GM18511 (cell line): ENCODE measurements around the gene EPHA7.

Experiments
- ATAC-seq: cut with Tn5 transposase; IDR thresholded peaks from one replicate; pipeline ENCODE4 v1.9.1; 2021; ENCODE audit warnings: mild to moderate bottlenecking, moderate library complexity; ENCODE audit not compliant: unreplicated experiment

The EPHA7 gene

DNA sequence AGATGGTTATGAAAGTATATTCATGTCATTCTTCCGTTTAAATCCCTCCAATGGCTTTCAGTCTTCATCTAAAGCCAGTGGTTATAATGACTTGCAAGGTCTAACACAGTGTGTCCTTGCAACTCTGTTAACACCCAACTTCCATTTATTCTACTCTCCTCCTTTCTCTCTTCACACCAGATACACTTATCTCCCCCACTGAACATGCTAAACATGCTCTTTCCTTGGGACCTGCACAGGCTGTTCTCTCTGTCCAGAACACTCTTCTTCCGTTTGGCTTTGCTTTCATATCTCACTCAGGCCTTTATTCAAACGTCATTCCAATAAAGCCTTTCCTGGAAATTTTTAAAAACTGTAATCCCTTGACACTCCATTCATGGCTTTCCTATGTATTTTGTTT lies 91.5 kb downstream of the EPHA7 start:
- no peak for ATAC-seq

GRCh38 chr6:93325761-93326160 lies 93.6 kb downstream of the EPHA7 start:
- ATAC-seq, result no peak

DNA sequence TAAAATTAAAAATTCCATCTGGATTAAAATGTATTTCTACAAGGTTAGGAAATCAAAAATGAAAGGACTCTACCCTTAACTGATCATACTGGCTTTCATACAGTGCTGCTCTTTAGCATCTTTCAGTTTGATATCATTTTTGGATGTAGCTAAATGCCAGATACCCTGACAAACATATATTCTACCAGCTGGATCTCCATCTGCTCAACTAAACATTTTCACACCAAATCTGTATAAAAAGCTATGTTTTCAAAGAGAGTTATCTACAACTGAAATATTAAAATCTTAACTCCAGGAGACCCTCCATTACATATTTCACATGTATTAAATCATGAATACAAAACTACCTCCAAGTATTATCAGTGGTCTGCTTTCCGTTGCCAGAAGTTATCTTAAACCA lies 95.7 kb downstream of the EPHA7 start:
- no peak for ATAC-seq

DNA sequence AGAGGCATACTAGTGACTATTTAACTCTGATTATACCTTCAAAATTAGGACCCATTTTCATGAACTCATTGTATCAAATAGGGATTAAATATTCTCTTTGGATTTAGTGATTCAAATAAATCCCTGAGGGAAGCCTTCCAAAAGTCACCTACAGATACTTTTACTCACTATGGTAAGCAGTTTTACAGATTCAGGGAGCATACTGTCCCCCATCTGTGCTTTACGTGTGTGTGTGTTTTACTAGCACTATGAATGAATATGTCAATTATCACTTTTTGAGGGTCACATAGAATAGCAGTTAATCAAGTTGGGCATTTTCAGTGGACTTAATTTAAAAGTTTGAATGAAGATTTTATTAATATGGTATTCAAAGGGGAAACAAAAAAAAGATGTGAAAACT lies 96.7 kb downstream of the EPHA7 start:
- ATAC-seq, result no peak

DNA sequence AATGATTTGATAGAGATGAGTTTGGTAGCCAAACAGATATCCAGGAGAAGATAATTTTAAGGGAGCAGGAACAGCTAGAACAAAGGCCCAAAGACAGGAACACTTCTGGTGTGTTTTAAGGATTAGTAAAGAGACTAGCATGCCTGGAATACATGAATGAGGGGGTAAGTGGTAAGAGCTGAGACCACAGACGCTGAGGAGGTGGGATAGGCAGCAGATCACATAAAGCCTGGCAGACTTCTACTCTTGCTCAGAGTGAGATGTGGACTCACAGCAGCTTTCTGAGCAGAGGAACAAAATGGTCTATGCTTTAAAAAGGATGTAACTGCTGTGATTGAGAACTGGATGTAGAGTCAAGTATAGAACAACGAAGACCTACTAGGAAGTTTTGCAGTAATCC lies 100.1 kb downstream of the EPHA7 start:
- no peak for ATAC-seq

DNA sequence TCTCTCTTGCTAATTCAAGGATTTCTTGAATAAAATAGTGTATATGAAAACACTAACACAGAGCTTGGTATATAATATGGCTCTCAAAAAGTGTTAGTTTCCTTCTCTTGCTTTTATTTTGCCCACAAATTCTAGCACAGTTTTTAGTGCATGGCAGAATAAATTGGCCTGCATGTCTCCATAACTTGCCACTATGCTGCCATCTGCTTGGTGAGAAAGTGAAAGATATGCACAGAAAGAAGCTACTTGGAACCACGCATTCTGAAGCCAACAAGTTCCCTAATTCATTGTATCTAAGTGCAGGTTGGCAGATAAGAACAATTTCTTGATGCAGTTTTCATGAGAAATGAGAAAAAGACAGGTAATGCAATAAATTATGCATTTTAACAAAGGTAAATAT lies 101.2 kb downstream of the EPHA7 start:
- no peak for ATAC-seq

GRCh38 chr6:93317592-93317991 lies 101.8 kb downstream of the EPHA7 start:
- ATAC-seq, result no peak

DNA sequence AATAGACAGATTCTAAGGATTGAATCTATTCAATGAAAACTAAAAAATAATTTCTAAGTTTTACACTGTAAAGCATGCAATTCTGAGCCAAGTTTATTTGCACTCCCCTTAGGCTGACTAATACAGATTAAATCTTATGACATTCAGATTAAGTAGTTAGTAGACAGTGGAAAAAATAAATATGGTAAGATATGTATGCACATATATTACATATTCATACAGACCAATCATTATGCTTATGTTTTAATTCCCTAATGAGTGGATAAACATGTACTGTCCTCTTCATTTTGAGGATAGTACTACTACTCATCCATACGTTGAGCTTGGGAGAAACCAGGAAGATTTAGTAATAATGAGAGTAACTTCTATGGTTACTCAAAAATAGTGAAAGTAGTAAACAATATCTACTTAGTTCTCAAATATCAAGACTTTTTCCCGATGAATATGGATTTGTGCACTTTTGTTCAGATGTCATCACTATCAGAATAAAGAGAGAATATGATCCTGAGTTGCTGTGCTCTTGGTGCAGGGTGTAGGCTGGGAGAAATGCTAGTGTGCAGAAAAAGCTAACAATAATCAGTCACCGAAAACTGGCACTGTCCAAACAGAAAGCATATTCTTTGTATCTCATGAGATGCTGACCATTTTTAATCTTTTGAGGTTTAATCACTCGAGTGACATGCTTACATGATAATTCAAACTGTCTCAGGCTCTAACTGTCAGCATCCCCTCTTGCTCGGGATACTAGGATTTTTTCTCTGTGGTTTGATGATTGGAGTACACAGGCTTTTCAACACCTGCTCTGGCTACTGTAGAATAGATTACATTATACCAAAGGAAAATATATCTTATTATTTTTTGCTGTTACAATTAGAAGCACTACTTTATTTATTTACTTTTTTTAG lies 111.6 kb downstream of the EPHA7 start:
- no peak for ATAC-seq

- no peak for ATAC-seq
Observed at GRCh38 chr6:93305088-93305487, 114.3 kb downstream of the EPHA7 start.

DNA sequence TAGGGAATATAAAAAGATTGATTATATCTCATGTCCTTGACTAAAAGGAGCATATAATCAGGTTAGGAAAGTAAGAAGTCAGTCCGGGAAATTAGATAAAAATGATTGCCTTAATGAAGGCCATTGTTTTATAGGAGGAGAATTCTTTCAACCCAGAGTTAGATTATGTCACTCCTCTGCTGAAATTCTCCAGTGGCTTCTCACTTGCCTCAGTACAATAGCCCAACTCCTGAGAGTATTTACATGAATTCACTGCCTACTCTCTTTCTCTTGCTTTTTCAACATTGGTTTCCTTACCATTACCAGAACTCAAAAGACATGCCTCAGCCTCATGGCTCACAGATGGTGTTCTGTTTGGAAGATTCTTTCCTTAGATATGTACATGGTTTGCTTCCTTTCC lies 114.9 kb downstream of the EPHA7 start:
- ATAC-seq, result no peak

GRCh38 chr6:93300661-93301060 lies 118.7 kb downstream of the EPHA7 start:
- no peak for ATAC-seq

GRCh38 chr6:93299622-93300021 lies 119.7 kb downstream of the EPHA7 start:
- no peak for ATAC-seq

DNA sequence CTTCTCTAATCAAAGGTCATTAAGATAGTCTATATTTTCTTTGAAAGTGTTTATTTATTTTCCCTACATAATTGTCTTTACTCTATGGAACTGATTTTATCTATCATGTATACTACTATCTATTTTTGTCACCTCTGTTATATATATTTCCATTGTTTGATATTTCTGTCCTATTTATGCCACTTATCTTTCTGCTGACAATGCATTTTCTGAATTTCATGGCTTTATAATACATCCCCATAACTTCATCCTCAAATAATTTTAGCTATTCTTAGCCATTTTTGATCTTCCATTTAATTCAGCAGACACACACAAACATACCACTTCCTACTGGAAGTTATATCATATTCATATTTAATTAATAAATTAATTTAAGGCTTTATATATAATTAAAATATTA lies 123.7 kb downstream of the EPHA7 start:
- no peak for ATAC-seq

- ATAC-seq, result no peak
Observed at GRCh38 chr6:93294879-93295278, 124.5 kb downstream of the EPHA7 start.

DNA sequence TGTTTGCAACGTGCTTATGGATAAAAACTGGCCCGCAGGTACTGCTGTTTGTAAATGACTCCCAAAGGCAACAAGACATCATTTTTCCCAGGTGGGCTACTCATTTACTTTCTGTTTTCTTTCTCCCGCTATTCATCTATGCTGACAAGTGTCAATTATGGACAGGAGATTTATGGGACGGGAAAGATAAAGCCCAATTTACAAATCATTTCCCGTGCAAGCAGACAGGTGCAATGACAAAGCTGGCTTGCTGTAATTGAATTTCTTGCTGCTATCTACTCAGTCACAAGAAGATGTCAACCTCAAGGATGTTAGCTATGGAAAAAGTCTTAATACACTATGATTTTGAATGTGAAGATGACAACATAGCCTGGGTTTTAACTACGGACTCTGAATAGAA lies 125.5 kb downstream of the EPHA7 start:
- ATAC-seq, result no peak

GRCh38 chr6:93293460-93293859 lies 125.9 kb downstream of the EPHA7 start:
- no peak for ATAC-seq

DNA sequence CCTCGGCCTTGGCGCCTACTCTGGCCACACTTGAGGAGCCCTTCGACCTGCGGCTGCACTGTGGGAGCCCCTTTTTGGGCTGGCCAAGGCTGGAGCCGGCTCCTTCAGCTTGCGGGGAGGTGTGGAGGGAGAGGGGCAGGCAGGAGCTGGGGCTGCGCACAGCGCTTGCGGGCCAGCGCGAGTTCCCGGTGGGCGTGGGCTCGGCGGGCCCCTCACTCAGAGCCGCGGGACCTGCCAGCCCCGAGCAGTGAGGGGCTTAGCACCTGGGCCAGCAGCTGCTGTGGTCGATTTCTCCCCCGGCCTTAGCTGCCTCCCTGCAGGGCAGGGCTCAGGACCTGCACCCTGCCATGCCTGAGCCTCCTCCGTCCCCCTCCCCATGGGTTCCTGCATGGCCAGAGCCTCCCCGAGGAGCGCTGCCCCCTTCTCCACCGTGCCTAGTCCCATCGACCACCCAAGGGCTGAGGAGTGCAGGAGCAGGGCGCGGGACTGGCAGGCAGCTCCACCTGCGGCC lies 136.8 kb downstream of the EPHA7 start:
- no peak for ATAC-seq

GRCh38 chr6:93278241-93278640 lies 141.1 kb downstream of the EPHA7 start:
- no peak for ATAC-seq

DNA sequence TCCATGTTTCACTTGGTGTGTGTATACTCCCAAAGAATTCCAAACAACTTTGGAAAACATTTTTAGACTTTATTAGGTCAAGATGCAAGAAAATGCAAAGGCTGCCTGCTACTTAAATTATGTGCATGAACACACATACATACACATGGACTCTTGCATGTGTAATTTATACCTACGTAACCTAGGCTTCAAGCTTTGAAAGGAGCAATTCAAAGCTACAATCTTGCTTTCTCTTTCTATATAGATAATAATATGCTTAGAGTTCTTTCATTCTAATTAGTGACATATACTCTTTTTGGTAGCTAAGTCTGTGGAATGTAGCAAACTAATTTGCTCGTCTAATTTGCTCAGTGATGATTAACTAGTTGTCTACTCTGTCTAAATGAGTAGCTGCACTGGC lies 146.5 kb downstream of the EPHA7 start:
- no peak for ATAC-seq

DNA sequence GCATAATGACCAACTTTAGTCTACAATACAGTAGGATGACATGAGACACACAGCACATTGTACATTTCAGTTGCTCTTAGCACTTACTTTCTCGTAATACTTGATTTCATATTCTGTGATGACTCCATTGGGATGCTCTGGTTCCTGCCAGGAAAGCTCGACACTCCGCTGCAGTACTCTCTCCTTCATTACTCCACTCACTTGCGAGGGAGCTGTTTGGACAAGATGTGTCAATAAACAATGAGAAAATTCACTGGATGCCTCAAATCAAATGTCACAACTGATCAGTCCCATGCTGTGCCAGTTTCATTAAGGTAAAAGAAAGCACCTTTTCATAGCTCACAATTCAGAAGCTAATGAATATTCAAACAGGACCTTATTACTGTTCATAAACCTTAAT lies 147.1 kb downstream of the EPHA7 start:
- no peak for ATAC-seq

DNA sequence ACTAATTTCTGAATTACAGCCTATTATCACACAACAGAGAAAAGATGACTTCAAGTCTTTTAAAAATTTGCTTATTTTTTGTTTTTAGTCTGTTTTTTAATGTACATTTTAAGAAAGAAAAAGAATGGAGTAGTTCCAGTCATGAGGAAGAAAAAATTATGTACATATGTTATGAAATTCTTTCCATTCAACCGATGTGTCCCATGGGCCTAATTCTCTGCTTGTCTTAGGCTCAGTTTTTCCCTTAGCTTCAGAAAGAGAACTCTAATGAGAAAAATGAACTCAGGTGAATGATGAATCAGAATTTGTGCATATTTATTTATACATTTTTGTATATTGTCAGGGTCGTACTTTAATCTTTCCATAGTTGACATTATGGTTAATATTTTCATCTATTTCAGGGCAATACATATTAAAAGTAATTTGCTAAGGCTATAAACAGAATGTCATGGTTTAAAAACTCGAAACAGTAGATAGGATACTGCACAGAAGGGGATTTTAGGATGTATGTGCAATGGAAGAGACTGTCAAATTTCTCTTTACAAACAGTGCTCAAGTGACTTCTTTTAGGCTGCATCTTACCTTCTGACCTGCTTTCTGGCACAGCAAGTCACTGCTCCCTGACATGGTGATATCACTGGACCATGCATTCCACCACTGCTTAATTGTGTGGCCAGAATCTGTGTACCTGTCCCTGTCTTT lies 153.1 kb downstream of the EPHA7 start:
- ATAC-seq, result no peak

GRCh38 chr6:93260881-93261280 lies 158.5 kb downstream of the EPHA7 start:
- ATAC-seq, result no peak
